Measurements from ENCODE around the gene RETN. TPM values are rescaled to one million over a fixed set of nuclear protein-coding genes. Genes with fewer than 3 reads are reported as not detected.
A peak's percentile ranks its signal among the peaks of the same experiment; 100 is the strongest.

Gene RETN
- total RNA-seq, 1 donor from 2014 or later: 0.99 TPM

DNA sequence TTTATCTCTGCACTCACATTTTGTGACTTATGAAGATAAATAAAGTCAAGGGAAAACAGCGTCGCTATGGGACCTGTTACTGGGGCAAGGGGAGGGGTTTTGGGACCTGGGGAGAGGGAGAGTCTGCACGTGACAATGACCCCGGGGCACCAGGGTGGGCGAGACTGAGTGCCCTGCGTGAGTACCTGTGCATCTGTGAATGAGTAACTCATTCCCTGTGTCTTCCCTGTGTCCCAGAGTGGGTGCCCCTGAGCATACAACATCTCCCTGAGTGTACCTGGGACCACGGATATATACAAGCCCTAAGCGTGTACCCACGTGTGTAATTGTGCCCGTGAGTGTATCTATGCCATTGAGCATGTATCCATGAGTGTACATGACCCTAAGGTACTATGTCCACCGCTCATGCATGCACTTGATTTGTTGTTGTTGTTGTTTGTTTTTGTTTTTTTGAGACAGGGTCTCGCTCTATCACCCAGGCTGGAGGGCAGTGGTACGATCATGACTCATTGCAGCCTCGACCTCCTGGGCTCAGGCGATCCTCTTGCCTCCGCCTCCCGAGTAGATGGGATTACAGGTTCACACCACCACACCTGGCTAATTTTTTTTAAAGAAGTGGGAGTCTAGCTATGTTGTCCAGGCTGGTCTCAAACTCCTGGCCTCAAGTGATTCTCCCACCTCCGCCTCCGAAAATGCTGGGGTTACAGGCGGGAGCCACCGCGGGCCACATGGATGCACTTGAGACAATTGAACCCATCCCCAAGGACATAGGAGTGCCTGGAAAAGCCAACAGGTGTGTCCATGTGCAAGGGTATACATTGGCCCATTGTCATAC is 11.1 kb downstream of the RETN start:
- Histone ChIP-seq H3K9me3 (replicated peaks) (no peaks in the 10 kb centered on the region), H3K27ac (replicated peaks) (no peak overlapping the region), H3K27me3 (ENCODE audit: low read depth) (peaks cover 44% of the 10 kb centered on the region), H3K36me3 (peaks cover 19% of the 10 kb centered on the region), H3K4me3 (peak overlapping the region; percentile 97), H3K4me1 (peaks cover 21% of the 10 kb centered on the region)
- TF ChIP-seq, protein P1, sequence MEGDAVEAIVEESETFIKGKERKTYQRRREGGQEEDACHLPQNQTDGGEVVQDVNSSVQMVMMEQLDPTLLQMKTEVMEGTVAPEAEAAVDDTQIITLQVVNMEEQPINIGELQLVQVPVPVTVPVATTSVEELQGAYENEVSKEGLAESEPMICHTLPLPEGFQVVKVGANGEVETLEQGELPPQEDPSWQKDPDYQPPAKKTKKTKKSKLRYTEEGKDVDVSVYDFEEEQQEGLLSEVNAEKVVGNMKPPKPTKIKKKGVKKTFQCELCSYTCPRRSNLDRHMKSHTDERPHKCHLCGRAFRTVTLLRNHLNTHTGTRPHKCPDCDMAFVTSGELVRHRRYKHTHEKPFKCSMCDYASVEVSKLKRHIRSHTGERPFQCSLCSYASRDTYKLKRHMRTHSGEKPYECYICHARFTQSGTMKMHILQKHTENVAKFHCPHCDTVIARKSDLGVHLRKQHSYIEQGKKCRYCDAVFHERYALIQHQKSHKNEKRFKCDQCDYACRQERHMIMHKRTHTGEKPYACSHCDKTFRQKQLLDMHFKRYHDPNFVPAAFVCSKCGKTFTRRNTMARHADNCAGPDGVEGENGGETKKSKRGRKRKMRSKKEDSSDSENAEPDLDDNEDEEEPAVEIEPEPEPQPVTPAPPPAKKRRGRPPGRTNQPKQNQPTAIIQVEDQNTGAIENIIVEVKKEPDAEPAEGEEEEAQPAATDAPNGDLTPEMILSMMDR (IDR thresholded peaks at IDR 0.05; ENCODE audit: borderline replicate concordance): no peak
- intact Hi-C loops (cut with micrococcal nuclease): no loop called here
- DNase-seq: no peak

- intact Hi-C loops (cut with micrococcal nuclease): no loop called here
- Histone ChIP-seq H3K27me3 (ENCODE audit: low read depth) (peaks cover 40% of the 10 kb centered on the region), H3K4me1 (peaks cover 21% of the 10 kb centered on the region), H3K9me3 (replicated peaks) (no peaks in the 10 kb centered on the region), H3K36me3 (peaks cover 19% of the 10 kb centered on the region), H3K4me3 (peak within 1 kb of the TSS; percentile 97), H3K27ac (replicated peaks) (peak within 1 kb of the TSS; percentile 87)
- TF ChIP-seq, protein P1 (IDR thresholded peaks at IDR 0.05; ENCODE audit: borderline replicate concordance): peak; percentile 99
- peak; percentile 86 for DNase-seq
Observed at GRCh38 chr19:7680606-7681339, 11.9 kb downstream of the RETN start, which contains the start of gene TRAPPC5. Gene TRAPPC5 (plus strand): TSS chr19:7680833. CDS start chr19:7682254, 1,421 bp downstream.

- Histone ChIP-seq H3K9me3 (replicated peaks) (no peaks in the 10 kb centered on the region), H3K27ac (replicated peaks) (peak overlapping the region; percentile 87), H3K4me3 (peak overlapping the region; percentile 97), H3K4me1 (peaks cover 21% of the 10 kb centered on the region), H3K36me3 (peaks cover 19% of the 10 kb centered on the region), H3K27me3 (ENCODE audit: low read depth) (peaks cover 32% of the 10 kb centered on the region)
- intact Hi-C loops (cut with micrococcal nuclease): no loop called here
- peak; percentile 66 for DNase-seq
- TF ChIP-seq, protein P1 (IDR thresholded peaks at IDR 0.05; ENCODE audit: borderline replicate concordance): peak; percentile 55
Observed at GRCh38 chr19:7681340-7682174, 12.7 kb downstream of the RETN start.

DNA sequence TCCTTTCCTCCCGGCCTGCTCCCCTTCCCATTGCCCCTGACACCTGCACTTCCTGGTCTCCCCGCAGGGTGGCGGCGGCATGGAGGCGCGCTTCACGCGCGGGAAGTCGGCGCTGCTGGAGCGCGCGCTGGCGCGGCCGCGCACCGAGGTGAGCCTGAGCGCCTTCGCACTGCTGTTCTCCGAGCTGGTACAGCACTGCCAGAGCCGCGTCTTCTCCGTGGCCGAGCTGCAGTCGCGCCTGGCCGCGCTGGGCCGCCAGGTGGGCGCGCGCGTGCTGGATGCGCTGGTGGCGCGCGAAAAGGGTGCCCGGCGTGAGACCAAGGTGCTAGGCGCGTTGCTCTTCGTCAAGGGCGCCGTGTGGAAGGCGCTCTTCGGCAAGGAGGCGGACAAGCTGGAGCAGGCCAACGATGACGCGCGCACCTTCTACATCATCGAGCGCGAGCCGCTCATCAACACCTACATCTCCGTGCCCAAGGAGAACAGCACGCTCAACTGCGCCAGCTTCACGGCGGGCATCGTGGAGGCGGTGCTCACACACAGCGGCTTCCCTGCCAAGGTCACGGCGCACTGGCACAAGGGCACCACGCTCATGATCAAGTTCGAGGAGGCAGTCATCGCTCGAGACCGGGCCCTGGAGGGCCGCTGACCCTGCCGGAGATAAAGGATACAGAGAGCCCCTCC is 13.5 kb downstream of the RETN start:
- TF ChIP-seq, protein P1 (IDR thresholded peaks at IDR 0.05; ENCODE audit: borderline replicate concordance): no peak
- Histone ChIP-seq H3K4me3 (peak overlapping the region; percentile 97), H3K27me3 (ENCODE audit: low read depth) (peaks cover 25% of the 10 kb centered on the region), H3K4me1 (peaks cover 21% of the 10 kb centered on the region), H3K27ac (replicated peaks) (peak overlapping the region; percentile 87), H3K9me3 (replicated peaks) (no peaks in the 10 kb centered on the region), H3K36me3 (peaks cover 19% of the 10 kb centered on the region)
- no peak for DNase-seq
- intact Hi-C loops (cut with micrococcal nuclease): no loop called here

All from left ventricle myocardium inferior (tissue), 1 donor.